ENCODE data around the gene COA6.

Gene COA6

DNA sequence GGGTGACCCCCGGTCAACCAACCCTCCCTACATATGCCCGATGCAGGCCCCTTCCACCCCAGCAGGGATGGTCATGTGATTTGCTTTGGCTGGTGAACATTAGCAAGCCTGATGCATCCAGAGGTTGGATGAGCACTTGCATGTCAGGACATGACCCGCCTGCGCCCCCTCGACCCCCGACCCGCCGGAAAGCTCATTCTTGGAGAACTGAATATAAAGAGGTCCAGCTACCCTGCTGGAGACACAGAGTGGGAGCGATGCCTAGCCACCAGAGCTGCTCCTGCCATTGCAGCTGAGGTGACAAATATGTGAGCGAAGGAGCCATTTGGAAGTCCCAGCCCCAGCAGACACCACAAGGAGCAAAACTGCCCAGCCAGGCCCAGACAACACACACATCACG lies 39.6 kb downstream of the COA6 start:
- no peak for DNase-seq (ENCODE audit: low read depth in 2 of 2)

DNA sequence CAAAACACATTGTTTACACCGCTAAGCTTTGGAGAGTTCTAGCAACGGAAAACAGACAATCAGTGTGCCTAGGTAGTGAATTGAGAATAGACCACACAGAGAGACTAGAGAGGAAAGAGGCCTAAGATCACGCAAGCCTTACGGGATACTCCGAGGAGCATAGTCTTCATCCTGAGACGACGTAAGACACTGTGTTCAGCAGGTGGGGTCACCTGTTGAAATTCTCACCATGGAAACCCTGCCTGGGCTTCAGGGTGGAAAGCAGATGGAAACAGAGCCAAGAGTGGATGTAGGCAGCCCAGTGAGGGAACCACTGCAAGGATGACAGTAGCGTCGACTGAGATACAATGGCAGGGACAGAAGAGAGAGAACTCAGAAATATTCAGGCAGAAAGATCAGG lies 40.2 kb downstream of the COA6 start:
- no peak for DNase-seq (ENCODE audit: low read depth in 2 of 2)

GRCh38 chr1:234413990-234414389 lies 40.7 kb downstream of the COA6 start:
- no peak for DNase-seq (ENCODE audit: low read depth in 2 of 2)

- DNase-seq (ENCODE audit: low read depth in 2 of 2), result no peak
These were observed 54.8 kb downstream of the COA6 start for GRCh38 chr1:234427950-234428646.

GRCh38 chr1:234429434-234429806 lies 56.2 kb downstream of the COA6 start:
- DNase-seq (ENCODE audit: low read depth in 2 of 2), result no peak

DNA sequence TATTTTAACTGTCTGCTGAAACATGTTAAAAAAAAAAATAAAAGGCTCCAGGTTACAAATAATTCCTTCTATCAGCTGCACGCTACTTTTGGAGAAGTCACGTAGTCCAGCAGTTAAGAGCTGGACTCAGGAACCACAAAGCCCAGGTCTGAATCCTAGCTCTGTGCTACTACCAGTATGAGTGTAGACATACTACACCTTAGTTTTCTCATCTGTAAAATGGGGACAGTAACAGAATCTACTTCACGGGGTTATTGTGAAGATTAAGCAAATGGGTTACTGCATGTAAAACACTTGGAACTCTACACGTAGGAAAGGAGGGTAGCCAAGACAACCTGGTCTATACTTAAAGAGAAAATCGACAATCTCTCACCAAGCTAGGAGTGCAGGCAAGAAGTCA lies 57.4 kb downstream of the COA6 start:
- no peak for DNase-seq (ENCODE audit: low read depth in 2 of 2)

DNA sequence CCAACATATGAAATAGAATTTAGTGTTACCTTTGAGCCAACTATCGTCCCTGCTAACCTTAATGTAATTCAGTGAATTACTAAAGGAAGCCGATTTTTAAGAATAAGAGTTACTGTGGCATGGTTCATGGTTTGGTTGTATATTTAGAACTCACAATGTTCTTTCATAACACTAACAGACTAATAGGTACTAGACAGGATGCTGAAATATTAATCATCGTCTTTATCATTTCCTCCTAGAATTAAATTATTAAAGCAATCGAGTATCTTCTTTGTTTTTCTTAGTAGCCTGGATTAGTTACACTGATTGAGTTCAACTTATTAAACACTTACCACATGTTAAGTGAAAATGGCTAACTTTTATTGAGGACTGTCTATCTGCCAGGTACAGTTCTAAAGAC lies 58.0 kb downstream of the COA6 start:
- DNase-seq (ENCODE audit: low read depth in 2 of 2), result no peak

- DNase-seq (ENCODE audit: low read depth in 2 of 2), result no peak
These were observed 60.5 kb downstream of the COA6 start for GRCh38 chr1:234433563-234434285.

All from stimulated activated CD8-positive, alpha-beta memory T cell treated with anti-CD3 and anti-CD28 coated beads, Interleukin-2, amount 100 ng/mL, for 48 hours (primary cell).